GM19023 (cell line): ENCODE results near the gene KRT72.

Experiments
- ATAC-seq: cut with Tn5 transposase; IDR thresholded peaks from one replicate; pipeline ENCODE4 v1.9.1; 2021; ENCODE audit warnings: mild to moderate bottlenecking, moderate library complexity; ENCODE audit not compliant: unreplicated experiment

Gene KRT72

DNA sequence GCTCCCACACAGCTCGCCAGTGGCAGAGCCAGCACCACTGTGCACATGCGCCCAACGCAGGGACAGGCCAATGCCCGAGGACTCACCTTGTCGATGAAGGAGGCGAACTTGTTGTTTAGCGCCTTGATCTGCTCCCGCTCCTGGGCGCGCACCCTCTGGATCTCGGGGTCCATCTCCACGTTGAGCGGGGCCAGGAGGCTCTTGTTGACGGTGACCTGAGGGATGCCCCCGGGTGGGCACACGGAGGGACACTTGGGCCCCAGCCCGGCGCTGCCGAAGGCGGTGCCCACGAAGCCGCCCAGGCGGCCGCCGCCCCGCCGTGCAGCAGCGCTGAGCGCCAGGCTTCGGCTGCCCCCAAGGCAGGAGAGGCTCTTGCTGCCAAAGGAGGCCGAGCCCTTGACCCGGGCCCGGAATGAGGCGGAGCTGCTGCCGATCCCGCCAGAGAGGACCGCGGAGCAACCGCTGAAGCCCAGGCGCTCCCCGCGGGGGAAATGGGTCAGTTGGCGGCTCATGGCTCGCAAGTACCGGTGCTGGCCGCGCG lies at the start of gene KRT72:
Gene KRT72, minus strand, starts transcription at position 523 of the 541 bp plus-strand sequence. Its CDS starts 11 bp downstream, at position 512.
- no peak for ATAC-seq

GRCh38 chr12:52650520-52651081 lies 49.3 kb upstream of the KRT72 start:
- ATAC-seq, result no peak

- no peak for ATAC-seq
Observed at GRCh38 chr12:52649066-52649465, 47.8 kb upstream of the KRT72 start.

- ATAC-seq, result no peak
Observed at GRCh38 chr12:52648012-52648550, 46.8 kb upstream of the KRT72 start.

GRCh38 chr12:52647601-52648000 lies 46.3 kb upstream of the KRT72 start:
- no peak for ATAC-seq

DNA sequence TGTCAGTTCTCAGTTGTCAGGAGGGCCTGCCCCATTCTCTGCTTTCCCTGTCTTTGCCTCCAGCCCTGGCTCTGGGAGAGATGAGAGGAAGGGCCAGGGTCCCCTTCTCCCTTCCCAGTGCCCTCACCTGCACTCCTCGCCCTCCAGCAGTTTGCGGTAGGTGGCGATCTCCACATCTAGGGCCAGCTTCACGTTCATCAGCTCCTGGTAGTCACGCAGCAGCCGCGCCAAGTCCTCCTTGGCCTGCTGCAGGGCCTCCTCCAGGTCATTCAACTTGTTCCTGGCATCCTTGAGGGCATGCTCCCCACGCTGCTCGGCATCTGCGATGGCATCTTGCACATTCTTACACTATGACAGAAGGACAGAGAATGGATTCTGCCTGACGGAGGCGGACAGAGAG lies 45.4 kb upstream of the KRT72 start:
- no peak for ATAC-seq

GRCh38 chr12:52645982-52646381 lies 44.7 kb upstream of the KRT72 start:
- no peak for ATAC-seq

- ATAC-seq, result no peak
Observed at GRCh38 chr12:52645120-52645761, 44.0 kb upstream of the KRT72 start.

DNA sequence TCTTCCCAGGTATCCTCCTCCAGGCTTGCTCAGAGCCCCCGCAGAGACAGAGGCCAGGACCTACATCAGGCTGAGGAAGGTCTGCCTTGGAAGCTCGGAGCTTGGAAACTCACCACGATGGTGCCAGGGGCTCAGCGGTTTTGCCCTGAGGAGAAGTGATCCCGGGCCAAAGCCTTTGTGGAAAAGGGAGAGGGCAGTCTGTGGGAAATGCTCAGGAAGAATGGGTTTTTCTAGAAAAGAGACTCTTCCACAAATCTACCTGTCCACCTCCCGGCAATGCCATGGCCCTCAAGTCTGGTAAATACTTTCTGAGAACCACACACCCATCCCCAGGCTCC lies 42.8 kb upstream of the KRT72 start:
- no peak for ATAC-seq

DNA sequence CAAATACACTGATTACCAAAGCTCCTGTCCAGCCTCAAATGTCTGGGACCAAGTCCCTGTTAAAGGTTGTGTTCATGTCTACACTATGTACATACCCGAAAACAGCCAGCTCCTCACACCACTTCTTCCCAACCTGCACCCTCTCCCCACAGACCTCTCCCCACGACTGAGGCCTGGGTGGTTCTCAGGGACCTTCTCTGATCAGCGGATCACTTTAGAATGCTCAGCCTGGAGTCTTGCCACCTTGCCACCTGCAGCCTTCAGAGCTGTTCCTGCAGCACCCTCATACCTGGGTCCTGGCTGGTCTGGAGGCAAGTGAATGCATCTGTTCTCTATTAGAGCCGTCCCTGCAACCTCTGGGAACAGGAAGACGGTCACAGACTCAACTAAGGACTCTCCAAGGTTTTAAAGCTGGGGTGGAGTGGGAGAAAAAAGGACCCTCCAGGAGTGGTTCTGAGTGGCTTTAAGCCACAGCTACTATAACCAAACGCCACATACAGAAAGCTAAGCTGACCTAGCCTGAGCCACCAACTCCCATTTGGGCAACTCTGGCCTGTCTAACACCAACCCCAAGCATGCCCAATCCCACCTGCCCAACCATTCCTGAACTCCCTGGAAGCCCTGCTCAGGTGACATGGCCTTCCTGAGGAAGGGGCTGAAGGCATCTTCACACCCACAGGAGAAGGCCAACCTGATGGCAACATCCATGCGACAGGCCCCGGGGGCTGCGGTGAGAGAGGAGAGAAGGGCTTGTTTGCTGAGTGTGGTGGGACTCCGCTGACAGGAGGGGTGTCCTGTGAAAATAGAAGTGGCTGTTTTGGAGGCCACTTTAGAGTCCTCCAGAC lies 42.2 kb upstream of the KRT72 start:
- no peak for ATAC-seq

DNA sequence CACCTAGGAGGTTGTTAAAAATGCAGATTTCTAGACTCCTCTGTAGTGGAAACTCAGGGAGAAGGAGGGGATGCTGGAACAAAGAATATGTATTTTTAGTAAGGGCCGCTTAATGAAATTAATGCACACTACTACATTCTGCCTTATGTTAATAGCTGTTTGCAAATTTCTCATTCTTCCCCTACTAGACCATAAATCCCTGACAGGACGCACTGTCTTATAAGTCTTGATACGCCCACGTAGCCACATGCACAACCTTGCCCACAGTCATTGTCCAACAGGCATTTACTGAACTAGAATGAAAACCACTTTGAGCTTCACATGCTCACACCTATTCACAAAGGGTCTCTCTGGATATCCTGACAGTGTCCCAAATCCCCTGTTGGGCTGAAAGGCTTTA lies 40.2 kb upstream of the KRT72 start:
- no peak for ATAC-seq

GRCh38 chr12:52637299-52637698 lies 36.0 kb upstream of the KRT72 start:
- ATAC-seq, result no peak

DNA sequence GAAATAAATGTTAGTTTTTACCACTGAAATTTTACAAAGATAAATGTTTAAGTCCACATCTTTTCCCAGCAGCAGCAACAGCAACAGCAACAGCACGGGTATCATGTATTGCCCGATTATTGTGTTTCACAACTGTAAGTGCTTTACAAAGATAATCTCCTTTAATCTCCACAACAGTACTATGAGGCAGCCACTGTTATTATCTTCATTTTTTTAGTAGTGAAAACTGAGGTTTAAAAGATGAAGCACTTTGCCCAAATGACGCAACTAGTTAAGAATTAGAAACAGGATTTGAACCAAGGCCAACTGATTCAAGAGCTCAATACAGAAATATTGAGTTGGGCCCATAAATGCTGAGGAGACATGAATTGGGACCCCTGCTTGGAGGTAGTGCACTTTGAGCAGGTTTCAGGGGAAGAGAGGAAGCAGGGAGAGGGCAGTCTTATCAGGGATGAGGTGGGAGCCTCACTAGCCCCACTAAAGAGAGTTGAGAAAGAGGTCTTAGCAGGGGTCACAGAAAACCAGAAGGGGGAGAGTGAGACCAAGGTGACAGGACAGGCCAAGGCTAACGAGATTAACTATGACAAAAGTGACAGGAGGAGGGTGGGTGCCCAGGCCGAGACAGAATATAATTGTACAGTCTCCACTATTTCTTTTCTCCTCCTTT lies 35.5 kb upstream of the KRT72 start:
- ATAC-seq, result no peak

GRCh38 chr12:52636189-52636588 lies 34.9 kb upstream of the KRT72 start:
- no peak for ATAC-seq

DNA sequence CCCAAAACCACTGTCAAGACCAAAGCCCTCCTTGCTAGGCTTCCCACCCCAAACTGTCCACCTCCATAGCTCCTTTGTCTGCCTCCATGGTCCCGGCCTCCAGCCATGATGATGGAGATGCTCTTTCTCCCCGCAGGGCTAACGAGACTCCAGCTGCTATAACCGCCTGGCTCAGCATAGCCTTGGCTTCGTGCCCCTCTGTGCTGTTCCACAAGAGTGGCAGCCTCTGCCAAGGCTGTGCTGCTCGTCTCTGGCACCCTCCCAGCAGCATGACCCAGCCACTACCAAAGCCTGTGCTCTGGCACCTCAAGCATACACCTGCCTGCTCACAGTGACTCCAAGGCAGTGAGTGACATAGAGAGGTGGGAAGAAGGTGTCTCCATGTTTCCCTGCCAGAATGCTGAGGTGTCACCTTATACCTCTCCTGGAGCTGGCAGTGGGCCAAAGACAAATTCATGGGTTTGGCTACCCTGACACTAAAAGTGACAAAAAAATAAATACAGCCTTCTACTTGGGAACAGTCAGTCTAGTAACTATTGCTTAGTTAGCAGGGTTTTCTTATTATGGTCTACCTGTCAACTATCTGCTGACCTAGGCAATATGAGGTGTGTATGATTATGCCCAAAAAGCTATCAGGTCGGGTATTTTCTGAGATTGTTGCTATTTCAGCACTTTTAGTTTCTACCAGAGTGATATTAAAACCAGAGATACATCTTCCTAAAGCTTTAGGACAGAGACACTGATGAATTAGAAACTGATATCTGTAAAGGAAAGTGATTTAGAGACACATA lies 33.2 kb upstream of the KRT72 start:
- ATAC-seq, result no peak

DNA sequence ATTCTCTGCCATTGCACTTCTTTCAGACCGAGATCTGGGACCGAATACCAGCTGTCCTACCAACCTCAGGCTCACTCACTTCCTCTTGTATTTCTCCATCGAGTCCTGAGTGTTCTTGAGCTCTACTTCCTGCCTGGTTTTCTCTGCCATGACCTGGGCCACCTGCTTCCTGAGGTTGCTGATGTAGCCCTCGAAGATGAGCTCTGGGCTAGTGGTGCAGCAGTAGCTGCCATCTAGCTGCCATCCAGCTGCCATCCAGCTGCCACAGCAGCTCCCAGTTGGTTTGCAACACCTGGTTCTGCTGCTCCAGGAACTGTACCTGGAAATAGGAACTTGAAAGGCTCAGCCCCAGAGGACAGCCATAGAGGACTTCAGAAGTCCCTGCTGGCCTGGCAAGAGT lies 32.1 kb upstream of the KRT72 start:
- no peak for ATAC-seq

- ATAC-seq, result no peak
Observed at GRCh38 chr12:52632656-52633055, 31.4 kb upstream of the KRT72 start.

DNA sequence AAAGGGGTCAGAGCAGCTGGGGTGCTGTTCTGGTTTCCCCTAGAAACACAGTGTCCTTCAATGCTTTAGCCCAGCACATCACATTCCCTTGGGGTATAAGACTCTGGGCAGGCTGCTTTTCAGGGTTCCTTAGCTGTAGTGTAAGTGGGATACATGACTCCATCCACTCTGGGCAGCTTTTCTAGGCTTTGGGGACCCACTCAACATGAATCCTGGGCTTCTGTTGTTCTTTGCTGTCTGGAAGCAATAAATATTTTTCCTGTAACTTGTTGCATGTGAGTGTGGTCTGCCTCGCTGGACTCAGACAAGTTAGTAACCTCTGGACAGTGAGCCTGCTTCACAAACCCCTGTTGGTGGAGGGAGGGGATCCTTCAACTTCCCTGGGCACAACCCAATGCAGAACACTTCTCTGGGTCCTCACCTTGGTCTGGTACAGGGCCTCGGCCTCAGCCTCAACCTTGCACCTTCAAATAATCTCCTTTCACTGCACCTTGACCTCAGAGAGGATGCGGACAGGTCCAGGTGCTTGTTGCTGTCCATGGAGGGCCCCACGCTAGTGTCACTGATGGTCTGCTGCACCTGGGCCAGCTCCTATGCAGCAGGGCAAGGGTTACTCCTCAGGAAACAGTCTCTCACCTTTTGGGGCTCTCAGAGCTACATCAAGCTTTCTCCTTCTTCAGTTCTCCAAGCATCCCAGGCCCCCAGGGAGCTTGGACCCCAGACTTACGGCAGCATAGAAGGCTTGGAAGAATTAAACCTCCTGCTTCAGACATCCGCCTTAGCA lies 30.6 kb upstream of the KRT72 start:
- no peak for ATAC-seq

DNA sequence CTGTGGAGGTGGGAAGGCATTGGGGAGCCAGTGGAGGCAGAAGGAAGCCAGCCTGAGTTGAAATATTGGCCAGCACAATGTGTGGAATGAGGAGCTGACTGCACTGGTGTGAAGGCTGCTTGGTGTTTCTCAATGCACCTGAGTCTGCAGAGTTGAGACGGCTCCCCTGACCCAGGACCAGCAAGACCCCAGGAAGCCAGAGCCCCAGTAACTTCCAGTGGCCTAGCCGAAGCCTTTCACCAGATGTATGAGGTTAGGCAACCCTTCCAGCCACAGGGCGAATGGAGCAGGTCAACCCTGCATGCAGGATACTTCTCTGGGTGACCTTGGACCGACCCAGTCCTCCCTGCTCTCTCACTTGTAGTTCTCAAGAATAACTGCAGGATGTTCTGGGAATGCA lies 30.0 kb upstream of the KRT72 start:
- ATAC-seq, result no peak
